HG03565 (cell line): ENCODE results near the gene SLC25A31.

Experiments
- ATAC-seq: cut with Tn5 transposase; IDR thresholded peaks from one replicate; pipeline ENCODE4 v1.9.1; 2021; ENCODE audit warnings: mild to moderate bottlenecking, moderate library complexity; ENCODE audit not compliant: unreplicated experiment

The SLC25A31 gene

DNA sequence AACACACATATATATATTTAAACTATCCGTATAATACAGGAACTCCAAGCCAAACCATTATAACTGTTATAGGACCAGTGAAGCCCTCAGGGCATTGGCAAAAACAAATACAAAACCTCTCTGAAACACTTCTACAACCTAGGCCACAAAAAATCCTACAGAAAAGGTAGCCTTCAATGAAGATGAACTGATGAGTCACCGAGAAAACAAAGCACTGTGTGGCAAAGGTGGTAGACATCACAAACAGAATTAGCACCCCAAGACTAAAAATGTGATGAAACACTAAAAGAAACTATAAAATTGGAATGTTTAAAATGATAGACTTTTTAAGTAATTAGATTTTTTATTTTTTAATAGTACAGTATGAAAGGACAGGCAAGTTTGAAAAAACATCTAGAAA lies 46.4 kb downstream of the SLC25A31 start:
- no peak for ATAC-seq

DNA sequence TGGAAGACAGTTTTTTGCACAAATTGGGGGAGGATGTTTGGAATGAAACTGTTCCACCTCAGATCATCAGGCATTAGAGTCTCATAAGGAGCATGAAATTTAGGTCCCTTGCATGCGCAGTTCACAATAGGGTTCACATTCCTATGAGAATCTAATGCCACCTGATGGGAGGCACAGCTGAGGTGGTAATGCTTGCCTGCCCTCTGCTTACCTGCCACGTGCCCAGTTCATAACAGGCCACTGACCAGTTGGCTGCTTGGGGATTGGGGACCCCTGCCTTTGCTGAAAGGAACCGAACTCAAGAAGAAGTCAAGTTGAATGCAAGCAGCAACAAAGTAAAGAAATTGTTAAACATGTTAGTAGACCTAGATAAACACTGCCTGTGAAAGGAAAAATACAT lies 47.3 kb downstream of the SLC25A31 start:
- ATAC-seq = no peak

- ATAC-seq = no peak
Observed at GRCh38 chr4:127778102-127778501, 47.9 kb downstream of the SLC25A31 start.

DNA sequence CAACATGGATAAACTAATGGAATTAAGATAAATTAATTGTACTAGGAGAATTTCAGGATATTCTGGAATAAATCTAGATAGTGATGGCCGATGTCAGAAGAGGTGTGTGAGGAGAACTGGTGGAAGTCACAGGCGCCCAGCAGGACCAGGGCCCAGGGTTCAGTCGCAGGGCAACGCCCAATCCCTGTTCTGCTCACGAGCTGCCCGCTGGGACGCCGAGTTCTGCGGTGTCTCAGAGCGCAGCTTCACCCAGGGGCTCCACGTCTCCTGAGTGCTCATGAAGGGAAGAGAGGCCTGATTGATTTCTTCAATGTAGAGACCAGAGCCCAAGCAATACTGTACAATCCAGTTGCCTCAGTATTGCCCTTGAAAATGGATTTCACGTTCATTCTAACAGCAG lies 50.4 kb downstream of the SLC25A31 start:
- no peak for ATAC-seq

- peak; percentile 19 for ATAC-seq
Observed at GRCh38 chr4:127781300-127782024, 51.3 kb downstream of the SLC25A31 start.

- ATAC-seq = peak; percentile 65
Observed at GRCh38 chr4:127782025-127782274, 51.8 kb downstream of the SLC25A31 start.

- peak; percentile 20 for ATAC-seq
Observed at GRCh38 chr4:127782275-127783025, 52.2 kb downstream of the SLC25A31 start, which contains the start of gene HSPA4L. Gene HSPA4L, plus strand, starts transcription at chr4:127782322. Its CDS starts 229 bp downstream, at chr4:127782551.

- ATAC-seq = peak; percentile 3
Observed at GRCh38 chr4:127783026-127783769, 53.0 kb downstream of the SLC25A31 start.

- no peak for ATAC-seq
Observed at GRCh38 chr4:127783955-127784770, 54.0 kb downstream of the SLC25A31 start.

- peak; percentile 58 for ATAC-seq
Observed at GRCh38 chr4:127788517-127788916, 58.3 kb downstream of the SLC25A31 start.

DNA sequence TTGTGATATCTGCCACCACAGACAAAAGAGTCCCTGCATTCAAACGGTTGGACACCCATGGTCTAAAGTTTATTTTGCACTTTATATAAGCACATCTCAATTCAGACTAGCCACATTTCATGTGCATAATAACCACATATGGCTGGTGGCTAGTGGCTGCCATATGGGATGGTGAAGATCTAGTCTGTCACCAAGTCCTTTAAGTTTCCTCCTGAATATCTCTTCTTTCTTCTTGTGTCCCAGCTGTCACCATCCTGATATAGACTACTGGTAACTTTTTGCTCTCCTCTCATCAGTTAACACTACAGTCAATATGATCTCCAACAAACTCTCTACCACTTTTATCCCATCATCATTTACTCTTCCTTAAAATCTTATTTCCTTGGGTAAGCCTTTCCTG lies 61.2 kb downstream of the SLC25A31 start:
- ATAC-seq = no peak

GRCh38 chr4:127793528-127793927 lies 63.3 kb downstream of the SLC25A31 start:
- ATAC-seq = no peak

DNA sequence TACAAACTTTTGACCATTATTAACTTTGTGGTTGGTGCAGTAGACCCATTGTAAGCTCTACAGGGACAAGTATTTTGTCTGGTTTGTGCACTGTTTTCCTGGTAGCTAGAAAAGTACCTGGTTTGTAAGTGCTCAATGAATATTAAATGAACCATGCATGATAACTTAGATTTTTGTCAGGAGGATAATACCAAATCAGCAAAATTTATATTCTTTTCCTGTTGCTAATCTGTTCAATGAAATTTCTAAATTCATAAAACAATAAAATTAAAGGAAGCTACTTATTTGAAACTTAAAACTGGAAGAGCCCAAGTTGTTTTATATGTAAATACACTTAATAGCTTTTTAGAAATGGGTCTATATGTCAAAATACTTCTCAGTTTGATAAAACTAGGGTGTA lies 69.5 kb downstream of the SLC25A31 start:
- no peak for ATAC-seq

GRCh38 chr4:127809173-127809800 lies 79.1 kb downstream of the SLC25A31 start:
- no peak for ATAC-seq

DNA sequence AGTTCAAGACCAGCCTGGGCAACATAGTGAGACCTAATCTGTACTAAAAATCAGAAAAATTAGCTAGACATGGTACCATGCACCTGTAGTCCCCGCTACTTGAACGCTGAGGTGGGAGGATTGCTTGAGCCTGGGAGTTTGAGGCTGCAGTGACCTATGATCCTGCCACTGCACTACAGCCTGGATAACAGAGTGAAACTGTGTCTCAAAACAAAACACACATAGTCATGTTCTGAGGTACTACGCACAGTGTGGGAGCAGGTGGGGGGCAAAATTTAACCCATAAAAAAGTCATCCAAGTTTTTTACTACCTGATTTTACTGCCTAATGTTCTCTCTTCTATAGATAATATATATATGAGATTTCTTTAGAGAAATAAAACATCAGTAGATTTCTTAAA lies 80.4 kb downstream of the SLC25A31 start:
- ATAC-seq = no peak

- ATAC-seq = no peak
Observed at GRCh38 chr4:127822430-127822829, 92.2 kb downstream of the SLC25A31 start.
